A549 (cell line): Measurements from ENCODE around the gene RCOR2. TPM values are rescaled to one million over a fixed set of nuclear protein-coding genes. Genes with fewer than 3 reads are reported as not detected.

Experiments
- ATAC-seq, 2 experiments: fragments of 200-7000 bp in 1 of 2; fragments of >200 bp in 1 of 2; cut with Nextera tagmentation in 1 of 2; cut with Tn5 transposase in 1 of 2; 3 replicates each; pipeline versions ENCODE4 v1.8.0 to v1.9.1; 2018 to 2020; ENCODE audit warnings: mild to moderate bottlenecking in 1 of 2, moderate library complexity in 1 of 2
- CTCF ChIA-PET: fragments of 300-600 bp; sonication (Branson Sonifier 250); formaldehyde crosslinking; extraction: SDS; loops from one replicate; lab custom pipeline; 2021; ENCODE audit warnings: antibody characterized with exemption, inconsistent platforms; lab: Yijun Ruan, JAX
- POLR2A ChIA-PET: fragments of 350-600 bp; formaldehyde crosslinking; extraction: SDS; loops from one replicate; lab custom pipeline; 2021; ENCODE audit warnings: antibody characterized with exemption, inconsistent platforms; lab: Yijun Ruan, JAX
- DNase-seq, 2 experiments: peaks; one replicate each; pipeline versions ENCODE4 v3.0.0 to v3.0.0-alpha.2; 2011 to 2016; ENCODE audit warnings: low read depth in 1 of 2, low spot score in 1 of 2
- FAIRE-seq: peaks from 2 replicates; lab custom pipeline; 2011; peaks lifted over from hg19 to GRCh38; lab: Jason Lieb, UNC
- H3K27ac ChIP-seq, 2 experiments: fragments of >200 bp; sonication (Bioruptor Twin); formaldehyde crosslinking; 3 replicates each; pipeline ENCODE4 v1.5.1; 2016 to 2017
- H3K4me1 ChIP-seq: fragments of >200 bp; sonication (Bioruptor Twin); formaldehyde crosslinking; 3 replicates; pipeline ENCODE4 v1.6.1; 2016
- H3K4me2 ChIP-seq: fragments of >200 bp; sonication (Bioruptor Twin); formaldehyde crosslinking; 3 replicates; pipeline ENCODE4 v1.6.1; 2016
- H3K4me3 ChIP-seq: fragments of >200 bp; sonication (Bioruptor Twin); formaldehyde crosslinking; 3 replicates; pipeline ENCODE4 v1.5.1; 2016
- H3K9me3 ChIP-seq: fragments of >200 bp; sonication (Bioruptor Twin); formaldehyde crosslinking; 3 replicates; pipeline ENCODE4 v1.6.1; 2016
- BHLHE40 ChIP-seq: IDR thresholded peaks from 2 replicates; pipeline ENCODE4 v1.6.1; 2012; ENCODE audit warnings: low read depth, low read length, inconsistent platforms
- ELK1 ChIP-seq: fragments of 150-350 bp; IDR thresholded peaks from 2 replicates; pipeline ENCODE4 v1.6.1; 2014; ENCODE audit warnings: low read depth, mild to moderate bottlenecking, low read length
- EP300 ChIP-seq, 2 experiments: fragments of >200 bp; sonication (Bioruptor Twin); formaldehyde crosslinking; IDR thresholded peaks; 2 replicates in 1 of 2; 3 replicates in 1 of 2; pipeline ENCODE4 v1.6.1; 2016 to 2017
- FOXS1 ChIP-seq: fragments of 250-450 bp; sonication (Bioruptor Pico); IDR thresholded peaks from 2 replicates; pipeline ENCODE4 v1.5.0; 2020; ENCODE audit warnings: mild to moderate bottlenecking, moderate library complexity
- HOXA7 ChIP-seq: fragments of 250-450 bp; sonication (Bioruptor Pico); IDR thresholded peaks from 2 replicates; pipeline ENCODE4 v1.5.0; 2020; ENCODE audit warnings: mild to moderate bottlenecking, moderate library complexity
- HOXB13 ChIP-seq: fragments of 250-450 bp; sonication (Bioruptor Pico); IDR thresholded peaks from 2 replicates; pipeline ENCODE4 v1.5.0; 2020; ENCODE audit warnings: low read depth, mild to moderate bottlenecking, moderate library complexity
- JUNB ChIP-seq: fragments of >200 bp; sonication (Bioruptor Twin); formaldehyde crosslinking; IDR thresholded peaks from 2 replicates; pipeline ENCODE4 v1.6.1; 2016
- NR3C1 ChIP-seq: fragments of >200 bp; sonication (Bioruptor Twin); formaldehyde crosslinking; IDR thresholded peaks from 3 replicates; pipeline ENCODE4 v1.6.1; 2017
- PBX3 ChIP-seq: IDR thresholded peaks from 2 replicates; pipeline ENCODE4 v1.6.1; 2012
- PHF8 ChIP-seq: fragments of 200-600 bp; sonication (generic); IDR thresholded peaks from 2 replicates; pipeline ENCODE4 v1.6.1; 2016; ENCODE audit warnings: low read depth, mild to moderate bottlenecking, antibody characterized with exemption, moderate library complexity, borderline replicate concordance
- POLR2A ChIP-seq: IDR thresholded peaks from 2 replicates; pipeline ENCODE4 v1.6.1; 2012; ENCODE audit warnings: mild to moderate bottlenecking, low read length
- RAD21 ChIP-seq, 2 experiments: fragments of >200 bp in 1 of 2; sonication (Bioruptor Twin) in 1 of 2; formaldehyde crosslinking in 1 of 2; IDR thresholded peaks in 1 of 2; conservative IDR thresholded peaks in 1 of 2; 2 replicates in 1 of 2; 3 replicates in 1 of 2; pipeline ENCODE4 v1.6.1; 2012 to 2018; ENCODE audit warnings: inconsistent platforms in 1 of 2
- RCOR1 ChIP-seq: fragments of 150-350 bp; IDR thresholded peaks from 2 replicates; pipeline ENCODE4 v1.6.1; 2014; ENCODE audit warnings: antibody characterized with exemption, low read length, low read depth
- REST ChIP-seq: fragments of 200-600 bp; sonication (generic); IDR thresholded peaks from 2 replicates; pipeline ENCODE4 v1.6.1; 2016; ENCODE audit warnings: antibody characterized with exemption, mild to moderate bottlenecking, moderate library complexity
- TFCP2L1 ChIP-seq: fragments of 250-450 bp; sonication (Bioruptor Pico); IDR thresholded peaks from 2 replicates; pipeline ENCODE4 v1.5.0; 2021; ENCODE audit warnings: mild to moderate bottlenecking
- TP53 ChIP-seq: fragments of 250-450 bp; sonication (Bioruptor Pico); IDR thresholded peaks from 2 replicates; pipeline ENCODE4 v1.5.0; 2021; ENCODE audit warnings: mild to moderate bottlenecking, moderate library complexity
- WGBS: methylation state at CpG from one replicate; pipeline ENCODE4 v1.1.6; 2017; ENCODE audit errors: missing lambda C conversion rate; 5-methylcytosine and 5-hydroxymethylcytosine counted together
- polyA plus RNA-seq, 4 experiments: library from polyadenylated mRNA; depleted of rRNA in 3 of 4; stranded (reverse); fragments of >200 nt; fragmentation: RNase III in 1 of 4; extraction: RNeasy Plus Mini Kit Qiagen cat#74134 plus additional on column Dnase treatment in 1 of 4; gene quantifications; 2 replicates in 3 of 4; 3 replicates in 1 of 4; pipeline ENCODE4 v1.2.3, GENCODE V29; 2011 to 2017
- TF ChIP-seq, protein P1 (sequence below): fragments of >200 bp; sonication (Bioruptor Twin); formaldehyde crosslinking; IDR thresholded peaks from 3 replicates; pipeline ENCODE4 v1.5.1; 2016

RCOR2 gene
- polyA plus RNA-seq, 2 of the 4 experiments (the other 2 are of a cell fraction), result 0.46 to 2.5 TPM

DNA sequence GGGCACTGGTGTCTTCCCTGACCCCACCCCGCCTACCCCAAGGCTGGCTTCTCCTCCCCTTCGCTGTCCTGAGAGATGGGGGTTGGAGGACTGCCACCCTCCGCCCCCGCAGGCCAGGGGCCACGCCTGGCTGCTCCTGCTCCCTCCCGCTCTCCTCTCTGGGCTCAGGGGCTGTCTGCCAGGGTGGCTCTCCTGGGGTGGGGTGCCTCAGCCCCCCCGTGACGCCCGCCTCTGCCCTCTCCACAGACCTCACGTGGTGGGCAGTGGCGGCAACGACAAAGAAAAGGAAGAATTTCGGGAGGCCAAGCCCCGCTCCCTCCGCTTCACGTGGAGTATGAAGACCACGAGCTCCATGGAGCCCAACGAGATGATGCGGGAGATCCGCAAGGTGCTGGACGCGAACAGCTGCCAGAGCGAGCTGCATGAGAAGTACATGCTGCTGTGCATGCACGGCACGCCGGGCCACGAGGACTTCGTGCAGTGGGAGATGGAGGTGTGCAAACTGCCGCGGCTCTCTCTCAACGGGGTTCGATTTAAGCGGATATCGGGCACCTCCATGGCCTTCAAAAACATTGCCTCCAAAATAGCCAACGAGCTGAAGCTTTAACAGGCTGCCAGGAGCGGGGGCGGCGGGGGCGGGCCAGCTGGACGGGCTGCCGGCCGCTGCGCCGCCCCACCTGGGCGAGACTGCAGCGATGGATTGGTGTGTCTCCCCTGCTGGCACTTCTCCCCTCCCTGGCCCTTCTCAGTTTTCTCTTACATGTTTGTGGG lies 8.1 kb downstream of the RCOR2 start (continued):
- TF ChIP-seq BHLHE40 (no peak), HOXB13 (CRISPR knock-in tag) (no peak)

- ATAC-seq (peak; percentile 20 to 21; a peak in 3 of 6 replicates), FAIRE-seq (no peak), DNase-seq (no peak)
- no peak overlapping the region for H3K4me2 ChIP-seq
- 0 out of 3 replicates have a peak, but pooled peaks cover 4% of the 10 kb centered on the region for H3K4me1 ChIP-seq
- ChIA-PET POLR2A (no interaction called here), CTCF (interaction anchor here (1.0 to 2.3 kb wide), 6 partner anchors 10 to 140 kb away, joined by 3 to 19 read pairs (median 4); partner anchors contain the start of gene ZFTA)
- no peak overlapping the region for H3K27ac ChIP-seq
- H3K4me3 ChIP-seq, result no peak overlapping the region
- H3K9me3 ChIP-seq, result no peaks in the 10 kb centered on the region
- WGBS, result 91% methylated on average over 13 of the region's 21 CpGs
- TF ChIP-seq RCOR1 (no peak), PHF8 (no peak), TFCP2L1 (no peak), RAD21 (conservative IDR thresholded peaks at IDR 0.05 in 1 of 2, IDR thresholded peaks at IDR 0.05 in 1 of 2) (no peak), REST (no peak), ELK1 (no peak), EP300 (IDR thresholded peaks at IDR 0.05) (no peak), HOXA7 (CRISPR knock-in tag) (no peak), PBX3 (no peak), JUNB (no peak), NR3C1 (no peak), FOXS1 (CRISPR knock-in tag) (no peak), POLR2A (no peak), TP53 (CRISPR knock-in tag) (no peak)
- TF ChIP-seq, protein P1, sequence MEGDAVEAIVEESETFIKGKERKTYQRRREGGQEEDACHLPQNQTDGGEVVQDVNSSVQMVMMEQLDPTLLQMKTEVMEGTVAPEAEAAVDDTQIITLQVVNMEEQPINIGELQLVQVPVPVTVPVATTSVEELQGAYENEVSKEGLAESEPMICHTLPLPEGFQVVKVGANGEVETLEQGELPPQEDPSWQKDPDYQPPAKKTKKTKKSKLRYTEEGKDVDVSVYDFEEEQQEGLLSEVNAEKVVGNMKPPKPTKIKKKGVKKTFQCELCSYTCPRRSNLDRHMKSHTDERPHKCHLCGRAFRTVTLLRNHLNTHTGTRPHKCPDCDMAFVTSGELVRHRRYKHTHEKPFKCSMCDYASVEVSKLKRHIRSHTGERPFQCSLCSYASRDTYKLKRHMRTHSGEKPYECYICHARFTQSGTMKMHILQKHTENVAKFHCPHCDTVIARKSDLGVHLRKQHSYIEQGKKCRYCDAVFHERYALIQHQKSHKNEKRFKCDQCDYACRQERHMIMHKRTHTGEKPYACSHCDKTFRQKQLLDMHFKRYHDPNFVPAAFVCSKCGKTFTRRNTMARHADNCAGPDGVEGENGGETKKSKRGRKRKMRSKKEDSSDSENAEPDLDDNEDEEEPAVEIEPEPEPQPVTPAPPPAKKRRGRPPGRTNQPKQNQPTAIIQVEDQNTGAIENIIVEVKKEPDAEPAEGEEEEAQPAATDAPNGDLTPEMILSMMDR, result no peak
These were observed 9.0 kb downstream of the RCOR2 start for GRCh38 chr11:63907808-63908530.
